Immature natural killer cell (primary cell): Measurements from ENCODE around the gene BACH2. TPM values are rescaled to one million over a fixed set of nuclear protein-coding genes. Genes with fewer than 3 reads are reported as not detected.
A peak's percentile ranks its signal among the peaks of the same experiment; 100 is the strongest.

Source experiments
- DNase-seq, 3 donors: peaks; one replicate each; pipeline ENCODE4 v3.0.0; 2022; ENCODE audit warnings: mixed read lengths in 1 of 3
- H3K27ac Mint-ChIP-seq, 6 donors: one replicate each; pipeline ENCODE4 v1.8.0; 2020; ENCODE audit warnings: mixed read lengths in 6 of 6, mild to moderate bottlenecking in 5 of 6, inconsistent platforms in 4 of 6, moderate library complexity in 3 of 6
- H3K27me3 Mint-ChIP-seq, 3 donors: one replicate each; pipeline ENCODE4 v1.8.0; 2020 to 2021; ENCODE audit warnings: low read depth in 3 of 3, mild to moderate bottlenecking in 3 of 3, mixed read lengths in 3 of 3, moderate library complexity in 3 of 3, inconsistent platforms in 1 of 3
- H3K36me3 Mint-ChIP-seq, 3 donors: one replicate each; pipeline ENCODE4 v1.8.0; 2020; ENCODE audit warnings: mixed read lengths in 3 of 3, inconsistent platforms in 2 of 3, mild to moderate bottlenecking in 2 of 3
- H3K4me1 Mint-ChIP-seq, 2 donors: one replicate each; pipeline ENCODE4 v1.8.0; 2020; ENCODE audit warnings: inconsistent platforms in 2 of 2, mild to moderate bottlenecking in 2 of 2, mixed read lengths in 2 of 2, moderate library complexity in 1 of 2
- H3K4me3 Mint-ChIP-seq, 5 donors: one replicate each; pipeline ENCODE4 v1.8.0; 2020; ENCODE audit warnings: mild to moderate bottlenecking in 5 of 5, mixed read lengths in 5 of 5, inconsistent platforms in 3 of 5, moderate library complexity in 3 of 5
- H3K9me3 Mint-ChIP-seq, 6 donors: one replicate each; pipeline ENCODE4 v1.8.0; 2020; ENCODE audit warnings: mild to moderate bottlenecking in 6 of 6, mixed read lengths in 6 of 6, inconsistent platforms in 4 of 6, moderate library complexity in 3 of 6
- polyA plus RNA-seq, 3 donors: library from polyadenylated mRNA; unstranded; fragments of 300-500 nt; fragmentation: Illumina TruSeq; gene quantifications; one replicate each; pipeline ENCODE4 v1.2.3, GENCODE V29; 2021

BACH2 gene
- polyA plus RNA-seq, 3 donors from 2014 or later, result 2.3 to 8.1 (median 8.0) TPM

- no peak for DNase-seq
- H3K4me3 Mint-ChIP-seq, result no peak overlapping the region
- peaks cover 3 to 7% (median 5%) of the 10 kb centered on the region in 3 donors for H3K36me3 Mint-ChIP-seq
- no peaks in the 10 kb centered on the region for H3K27me3 Mint-ChIP-seq
- peak overlapping the region in 1 of 6 donors; percentile 41 for H3K27ac Mint-ChIP-seq
- H3K4me1 Mint-ChIP-seq, result peaks cover 14 to 60% of the 10 kb centered on the region in 2 donors
- no peaks in the 10 kb centered on the region for H3K9me3 Mint-ChIP-seq
Observed at GRCh38 chr6:89986650-89987074, 310.0 kb downstream of the BACH2 start.

GRCh38 chr6:89985751-89986493 is 310.7 kb downstream of the BACH2 start:
- Mint-ChIP-seq H3K4me1 (peaks cover 14 to 57% of the 10 kb centered on the region in 2 donors), H3K27me3 (no peaks in the 10 kb centered on the region)

GRCh38 chr6:89984926-89985750 is 311.5 kb downstream of the BACH2 start:
- H3K9me3 Mint-ChIP-seq, result no peaks in the 10 kb centered on the region
- H3K27me3 Mint-ChIP-seq, result no peaks in the 10 kb centered on the region
- peaks cover 14 to 55% of the 10 kb centered on the region in 2 donors for H3K4me1 Mint-ChIP-seq
- no peak overlapping the region for H3K4me3 Mint-ChIP-seq
- H3K36me3 Mint-ChIP-seq, result peaks cover 3 to 7% (median 5%) of the 10 kb centered on the region in 3 donors
- no peak for DNase-seq
- H3K27ac Mint-ChIP-seq, result peak overlapping the region in 4 of 6 donors; percentile 21 to 86 (median 56)

More at GRCh38 chr6:89985751-89986493, 310.7 kb downstream of the BACH2 start:
- Mint-ChIP-seq H3K36me3 (peaks cover 3 to 5% (median 4%) of the 10 kb centered on the region in 3 donors), H3K4me3 (no peak overlapping the region), H3K27ac (peak overlapping the region in 3 of 6 donors; percentile 21 to 71 (median 51)), H3K9me3 (no peaks in the 10 kb centered on the region)
- DNase-seq, result no peak

- peaks cover 5 to 29% of the 10 kb centered on the region in 2 donors for H3K4me1 Mint-ChIP-seq
- no peak overlapping the region for H3K27ac Mint-ChIP-seq
Observed at GRCh38 chr6:89980353-89980752, 316.3 kb downstream of the BACH2 start.

GRCh38 chr6:89979481-89980119 is 317.0 kb downstream of the BACH2 start:
- DNase-seq, result no peak
- no peak overlapping the region for H3K27ac Mint-ChIP-seq
- no peaks in the 10 kb centered on the region for H3K9me3 Mint-ChIP-seq
- H3K27me3 Mint-ChIP-seq, result peaks cover 0 to 2% (median 0%) of the 10 kb centered on the region in 3 donors
- no peak overlapping the region for H3K4me3 Mint-ChIP-seq
- H3K4me1 Mint-ChIP-seq, result peaks cover 0 to 22% of the 10 kb centered on the region in 2 donors
- peaks cover 0 to 5% (median 3%) of the 10 kb centered on the region in 3 donors for H3K36me3 Mint-ChIP-seq

More at GRCh38 chr6:89980353-89980752, 316.3 kb downstream of the BACH2 start:
- H3K27me3 Mint-ChIP-seq, result peaks cover 0 to 2% (median 0%) of the 10 kb centered on the region in 3 donors
- no peak overlapping the region for H3K4me3 Mint-ChIP-seq
- H3K9me3 Mint-ChIP-seq, result no peaks in the 10 kb centered on the region
- peaks cover 0 to 5% (median 3%) of the 10 kb centered on the region in 3 donors for H3K36me3 Mint-ChIP-seq
- DNase-seq, result no peak

GRCh38 chr6:89978749-89979145 is 317.9 kb downstream of the BACH2 start:
- H3K36me3 Mint-ChIP-seq, result peaks cover 0 to 5% (median 3%) of the 10 kb centered on the region in 3 donors
- no peak overlapping the region for H3K27ac Mint-ChIP-seq
- peaks cover 0 to 2% (median 0%) of the 10 kb centered on the region in 3 donors for H3K27me3 Mint-ChIP-seq
- DNase-seq, result no peak
- H3K4me1 Mint-ChIP-seq, result peaks cover 0 to 22% of the 10 kb centered on the region in 2 donors
- H3K4me3 Mint-ChIP-seq, result no peak overlapping the region
- H3K9me3 Mint-ChIP-seq, result no peaks in the 10 kb centered on the region

GRCh38 chr6:89977808-89978748 is 318.6 kb downstream of the BACH2 start:
- no peak overlapping the region for H3K27ac Mint-ChIP-seq
- peaks cover 0 to 5% (median 3%) of the 10 kb centered on the region in 3 donors for H3K36me3 Mint-ChIP-seq
- peaks cover 0 to 2% (median 0%) of the 10 kb centered on the region in 3 donors for H3K27me3 Mint-ChIP-seq
- peaks cover 3 to 22% of the 10 kb centered on the region in 2 donors for H3K4me1 Mint-ChIP-seq
- no peak for DNase-seq
- H3K4me3 Mint-ChIP-seq, result no peak overlapping the region
- no peaks in the 10 kb centered on the region for H3K9me3 Mint-ChIP-seq

- Mint-ChIP-seq H3K9me3 (no peaks in the 10 kb centered on the region), H3K27me3 (peaks cover 0 to 2% (median 0%) of the 10 kb centered on the region in 3 donors), H3K4me1 (peaks cover 13 to 22% of the 10 kb centered on the region in 2 donors), H3K27ac (no peak overlapping the region), H3K4me3 (no peak overlapping the region), H3K36me3 (peaks cover 0 to 9% (median 3%) of the 10 kb centered on the region in 3 donors)
- no peak for DNase-seq
Observed at GRCh38 chr6:89976694-89977020, 320.0 kb downstream of the BACH2 start.

GRCh38 chr6:89975991-89976693 is 320.5 kb downstream of the BACH2 start:
- no peak overlapping the region for H3K27ac Mint-ChIP-seq
- no peak for DNase-seq
- peaks cover 0 to 9% (median 3%) of the 10 kb centered on the region in 3 donors for H3K36me3 Mint-ChIP-seq
- H3K4me3 Mint-ChIP-seq, result no peak overlapping the region
- H3K27me3 Mint-ChIP-seq, result peaks cover 0 to 2% (median 0%) of the 10 kb centered on the region in 3 donors
- no peaks in the 10 kb centered on the region for H3K9me3 Mint-ChIP-seq
- H3K4me1 Mint-ChIP-seq, result peaks cover 18 to 22% of the 10 kb centered on the region in 2 donors

- Mint-ChIP-seq H3K9me3 (no peaks in the 10 kb centered on the region), H3K27me3 (peaks cover 0 to 2% (median 0%) of the 10 kb centered on the region in 3 donors), H3K4me1 (peaks cover 18 to 20% of the 10 kb centered on the region in 2 donors), H3K27ac (no peak overlapping the region), H3K4me3 (no peak overlapping the region), H3K36me3 (peaks cover 0 to 9% (median 2%) of the 10 kb centered on the region in 3 donors)
- no peak for DNase-seq
Observed at GRCh38 chr6:89975366-89975765, 321.3 kb downstream of the BACH2 start.

GRCh38 chr6:89974834-89975233 is 321.8 kb downstream of the BACH2 start:
- no peak for DNase-seq
- Mint-ChIP-seq H3K36me3 (peaks cover 0 to 9% (median 0%) of the 10 kb centered on the region in 3 donors), H3K27ac (no peak overlapping the region), H3K4me1 (peaks cover 17 to 18% of the 10 kb centered on the region in 2 donors), H3K4me3 (no peak overlapping the region), H3K9me3 (no peaks in the 10 kb centered on the region), H3K27me3 (peaks cover 0 to 2% (median 0%) of the 10 kb centered on the region in 3 donors)

- no peak for DNase-seq
- peaks cover 16 to 18% of the 10 kb centered on the region in 2 donors for H3K4me1 Mint-ChIP-seq
- no peak overlapping the region for H3K4me3 Mint-ChIP-seq
- H3K36me3 Mint-ChIP-seq, result peaks cover 0 to 9% (median 0%) of the 10 kb centered on the region in 3 donors
- H3K27me3 Mint-ChIP-seq, result peaks cover 0 to 2% (median 0%) of the 10 kb centered on the region in 3 donors
- H3K9me3 Mint-ChIP-seq, result no peaks in the 10 kb centered on the region
- peak overlapping the region in 2 of 6 donors; percentile 27 to 54 for H3K27ac Mint-ChIP-seq
Observed at GRCh38 chr6:89972025-89972381, 324.6 kb downstream of the BACH2 start.
